Body of pancreas (tissue), 4 donors: ENCODE results near the gene DOCK4. TPM values are rescaled to one million over a fixed set of nuclear protein-coding genes. Genes with fewer than 3 reads are reported as not detected.
A peak's percentile ranks its signal among the peaks of the same experiment; 100 is the strongest.

Source experiments
- ATAC-seq: fragments of 150-250 bp; one replicate; pipeline ENCODE4 v1.9.1; 2016
- DNase-seq, 4 donors: peaks; one replicate each; pipeline ENCODE4 v3.0.0-alpha.2; 2019
- H3K27ac ChIP-seq, 4 donors: fragments of 200-600 bp; sonication (generic); 1 replicate in 3 of 4; 2 replicates in 1 of 4; pipeline versions ENCODE4 v1.5.1 to v1.6.1; 2016 to 2019; ENCODE audit warnings: mild to moderate bottlenecking in 1 of 4, mixed read lengths in 1 of 4, moderate library complexity in 1 of 4
- H3K27me3 ChIP-seq, 2 donors: fragments of 200-600 bp; sonication (generic); one replicate each; pipeline ENCODE4 v1.6.0; 2016; ENCODE audit warnings: mild to moderate bottlenecking in 1 of 2
- H3K36me3 ChIP-seq, 2 donors: fragments of 200-600 bp; sonication (generic); replicated peaks in 1 of 2; 2 replicates each; pipeline ENCODE4 v1.5.1; 2016; ENCODE audit warnings: low read depth in 2 of 2; ENCODE audit not compliant: insufficient read depth in 1 of 2
- H3K4me1 ChIP-seq: fragments of 200-600 bp; sonication (generic); one replicate; pipeline ENCODE4 v1.6.0; 2016
- H3K4me3 ChIP-seq, 2 donors: fragments of 200-600 bp; sonication (generic); 1 replicate in 1 of 2; 2 replicates in 1 of 2; pipeline ENCODE4 v1.5.1; 2016 to 2019
- H3K9me3 ChIP-seq, 3 donors: fragments of 200-600 bp; sonication (generic); 1 replicate in 2 of 3; 2 replicates in 1 of 3; pipeline ENCODE4 v1.5.1; 2016
- POLR2A ChIP-seq, 3 donors: fragments of 450-650 bp; IDR thresholded peaks; one replicate each; pipeline ENCODE4 v1.6.1; 2016; ENCODE audit warnings: antibody characterized with exemption in 3 of 3, mild to moderate bottlenecking in 2 of 3
- WGBS, 2 donors: methylation state at CpG; one replicate each; pipeline ENCODE4 v1.1.5; 2017; 5-methylcytosine and 5-hydroxymethylcytosine counted together
- intact Hi-C: fragments of 100-400 bp; cut with DNase I; formaldehyde crosslinking; loops from one replicate; pipeline ENCODE4 v1.15.1; 2023
- total RNA-seq, 2 donors: library from RNA; depleted of rRNA; stranded (reverse); fragments of >200 nt; gene quantifications; one replicate each; pipeline ENCODE4 v1.1.0, GENCODE V29; 2016
- TF ChIP-seq, protein P1 (sequence below), 7 experiments: fragments of 450-650 bp in 4 of 7; fragments of 200-600 bp in 3 of 7; sonication (generic) in 3 of 7; IDR thresholded peaks; one replicate each; pipeline ENCODE4 v1.5.1; 2016 to 2019; ENCODE audit warnings: antibody characterized with exemption in 7 of 7

Gene DOCK4
- total RNA-seq, 2 donors from 2014 or later: 24.9 to 34.6 TPM

DNA sequence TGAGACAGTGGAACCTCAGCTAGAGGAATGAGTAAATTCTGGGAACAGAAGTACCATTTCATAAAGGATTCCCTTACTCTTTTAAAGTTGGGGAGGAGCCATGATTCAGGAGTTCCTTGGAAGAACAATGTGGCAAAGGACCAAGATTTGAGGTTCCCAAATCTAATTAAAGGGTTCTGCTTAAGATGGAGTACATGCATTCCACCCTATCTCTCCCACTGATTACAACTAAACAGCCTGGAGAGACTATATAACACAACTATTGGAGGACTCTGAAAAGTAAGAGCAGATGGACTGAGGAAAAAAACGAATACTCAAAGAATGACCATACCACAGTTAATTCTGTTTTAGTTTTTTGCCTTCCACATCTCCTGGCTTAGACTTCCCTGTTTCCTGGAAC lies 431.0 kb downstream of the DOCK4 start:
- DNase-seq (no peak), ATAC-seq (no peak)
- no peaks in the 10 kb centered on the region for H3K36me3 ChIP-seq
- H3K4me3 ChIP-seq: no peak overlapping the region
- H3K4me1 ChIP-seq: no peaks in the 10 kb centered on the region
- intact Hi-C loops: loop anchor here (10.0 kb wide), 1 partner anchor 60 kb away; no protein-coding TSS in a partner anchor
- TF ChIP-seq, protein P1, sequence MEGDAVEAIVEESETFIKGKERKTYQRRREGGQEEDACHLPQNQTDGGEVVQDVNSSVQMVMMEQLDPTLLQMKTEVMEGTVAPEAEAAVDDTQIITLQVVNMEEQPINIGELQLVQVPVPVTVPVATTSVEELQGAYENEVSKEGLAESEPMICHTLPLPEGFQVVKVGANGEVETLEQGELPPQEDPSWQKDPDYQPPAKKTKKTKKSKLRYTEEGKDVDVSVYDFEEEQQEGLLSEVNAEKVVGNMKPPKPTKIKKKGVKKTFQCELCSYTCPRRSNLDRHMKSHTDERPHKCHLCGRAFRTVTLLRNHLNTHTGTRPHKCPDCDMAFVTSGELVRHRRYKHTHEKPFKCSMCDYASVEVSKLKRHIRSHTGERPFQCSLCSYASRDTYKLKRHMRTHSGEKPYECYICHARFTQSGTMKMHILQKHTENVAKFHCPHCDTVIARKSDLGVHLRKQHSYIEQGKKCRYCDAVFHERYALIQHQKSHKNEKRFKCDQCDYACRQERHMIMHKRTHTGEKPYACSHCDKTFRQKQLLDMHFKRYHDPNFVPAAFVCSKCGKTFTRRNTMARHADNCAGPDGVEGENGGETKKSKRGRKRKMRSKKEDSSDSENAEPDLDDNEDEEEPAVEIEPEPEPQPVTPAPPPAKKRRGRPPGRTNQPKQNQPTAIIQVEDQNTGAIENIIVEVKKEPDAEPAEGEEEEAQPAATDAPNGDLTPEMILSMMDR (IDR thresholded peaks at IDR 0.05): no peak
- TF ChIP-seq POLR2A (IDR thresholded peaks at IDR 0.05): no peak
- no peak overlapping the region for H3K27ac ChIP-seq
- no peaks in the 10 kb centered on the region for H3K27me3 ChIP-seq
- peaks cover 0 to 6% (median 0%) of the 10 kb centered on the region in 3 donors for H3K9me3 ChIP-seq
- WGBS, 2 donors: 80 to 88% methylated on average over 1 of the region's 1 CpG

DNA sequence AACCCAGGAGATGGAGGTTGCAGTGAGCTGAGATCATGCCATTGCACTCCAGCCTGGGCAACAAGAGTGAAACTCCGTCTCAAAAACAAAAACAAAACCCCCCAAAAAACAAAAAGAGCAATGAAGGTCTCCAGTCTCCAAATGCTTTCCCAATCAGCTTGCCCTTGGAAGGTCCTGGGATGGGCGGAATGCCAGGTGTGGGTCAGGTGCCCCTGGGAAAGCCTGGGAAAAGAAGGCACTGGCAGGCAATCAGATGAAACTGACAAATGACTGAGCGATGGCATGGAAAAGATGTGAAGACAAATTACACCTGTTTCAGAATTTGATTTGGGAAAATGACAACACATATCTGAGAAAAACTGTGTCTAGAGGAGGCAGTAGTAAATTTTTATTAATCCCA lies 433.5 kb downstream of the DOCK4 start:
- Histone ChIP-seq H3K36me3 (peaks cover 0 to 2% of the 10 kb centered on the region in 2 donors), H3K4me3 (no peak overlapping the region), H3K27ac (no peak overlapping the region), H3K27me3 (no peaks in the 10 kb centered on the region), H3K4me1 (no peaks in the 10 kb centered on the region), H3K9me3 (peaks cover 0 to 6% (median 0%) of the 10 kb centered on the region in 3 donors)
- DNase-seq (peak in 1 of 4 donors; percentile 35), ATAC-seq (no peak)
- intact Hi-C loops: loop anchor here (10.0 kb wide), 1 partner anchor 62 kb away; no protein-coding TSS in a partner anchor
- TF ChIP-seq POLR2A (IDR thresholded peaks at IDR 0.05): no peak
- TF ChIP-seq, protein P1 (IDR thresholded peaks at IDR 0.05): no peak
- WGBS, 2 donors: 78 to 80% methylated on average over 3 of the region's 3 CpGs

DNA sequence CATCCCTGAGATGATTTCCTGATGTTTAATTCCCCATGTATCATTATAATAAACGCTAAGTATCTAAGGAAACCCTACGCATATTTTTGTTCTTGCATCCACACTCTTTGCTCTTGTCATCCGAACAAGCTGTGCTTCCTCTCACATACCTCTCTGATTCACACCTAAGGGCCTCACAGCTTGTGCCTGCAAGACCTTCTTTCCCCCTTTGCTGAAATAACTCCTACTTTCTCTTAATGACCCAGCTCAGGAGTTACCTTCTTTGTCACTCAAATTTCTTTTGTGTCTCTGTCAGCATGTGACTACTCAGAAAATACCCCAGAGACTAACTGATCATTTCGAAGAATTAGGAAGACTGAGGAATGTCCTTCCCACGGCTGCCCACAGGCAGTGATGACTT lies 434.6 kb downstream of the DOCK4 start:
- no peak for ATAC-seq
- TF ChIP-seq POLR2A (IDR thresholded peaks at IDR 0.05): no peak
- TF ChIP-seq, protein P1 (IDR thresholded peaks at IDR 0.05): no peak
- WGBS, 2 donors: 89 to 94% methylated on average over 5 of the region's 5 CpGs
- intact Hi-C loops: loop anchor here (10.0 kb wide), 1 partner anchor 63 kb away; no protein-coding TSS in a partner anchor
- DNase-seq: no peak
- Histone ChIP-seq H3K36me3 (peaks cover 0 to 2% of the 10 kb centered on the region in 2 donors), H3K9me3 (peaks cover 0 to 1% (median 0%) of the 10 kb centered on the region in 3 donors), H3K4me1 (no peaks in the 10 kb centered on the region), H3K4me3 (no peak overlapping the region), H3K27me3 (no peaks in the 10 kb centered on the region), H3K27ac (no peak overlapping the region)

DNA sequence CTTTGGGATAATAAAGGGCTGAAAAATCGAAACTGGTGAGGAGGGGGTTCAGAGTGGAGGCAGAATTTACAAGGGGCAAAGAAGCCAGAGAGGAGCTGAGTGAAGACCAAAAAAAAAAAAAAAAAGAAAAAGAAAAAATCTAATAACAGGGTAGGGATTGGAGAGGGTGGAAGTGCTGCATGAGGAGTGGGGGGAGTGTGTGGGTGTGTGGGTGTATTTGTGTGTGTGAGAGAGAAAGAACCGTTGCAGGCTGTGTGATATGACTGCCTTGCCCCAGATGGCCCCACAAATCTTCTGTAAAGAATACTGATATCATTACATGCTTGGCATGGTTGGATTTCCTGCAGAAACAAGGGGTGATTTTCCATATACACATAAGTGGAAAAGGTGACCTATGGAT lies 436.1 kb downstream of the DOCK4 start:
- no peak for DNase-seq
- Histone ChIP-seq H3K27ac (no peak overlapping the region), H3K9me3 (no peaks in the 10 kb centered on the region), H3K27me3 (no peaks in the 10 kb centered on the region), H3K4me3 (no peak overlapping the region), H3K4me1 (no peaks in the 10 kb centered on the region), H3K36me3 (peaks cover 0 to 2% of the 10 kb centered on the region in 2 donors)
- 43 to 51% methylated on average over 2 of the region's 2 CpGs for WGBS, 2 donors
- no peak for TF ChIP-seq POLR2A (IDR thresholded peaks at IDR 0.05)
- TF ChIP-seq, protein P1 (IDR thresholded peaks at IDR 0.05): no peak
- intact Hi-C loops: loop anchor here (10.0 kb wide), 1 partner anchor 65 kb away; no protein-coding TSS in a partner anchor
- ATAC-seq: no peak
